ENCODE results near the gene PLB1.

Gene PLB1

DNA sequence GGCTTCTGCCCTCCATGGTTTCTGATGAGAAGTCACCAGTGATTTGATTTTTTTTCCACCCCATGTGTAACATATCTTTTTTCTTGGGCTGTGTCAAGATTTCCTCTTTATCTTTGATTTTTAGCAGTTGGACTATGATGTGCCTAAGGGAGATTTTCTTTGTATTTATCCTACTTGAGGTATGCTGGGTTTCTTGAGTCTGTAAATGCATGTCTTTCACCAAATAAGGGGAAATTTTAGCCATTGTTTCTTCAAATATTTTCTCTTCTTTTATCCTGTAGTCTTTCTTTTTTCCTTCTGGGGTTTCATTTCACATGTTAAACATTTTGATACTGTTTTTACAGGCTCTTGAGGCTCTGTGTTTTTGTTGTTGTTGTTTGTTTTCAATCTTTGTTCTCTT lies 33.7 kb upstream of the PLB1 start:
- Histone ChIP-seq H3K27ac (replicated peaks) (peak overlapping the region; percentile 81), H3K27me3 (ENCODE audit: insufficient read depth, poor library complexity, severe bottlenecking) (no peaks in the 10 kb centered on the region), H3K4me3 (replicated peaks; ENCODE audit: insufficient read depth, low read length) (no peak overlapping the region)
- DNase-seq (ENCODE audit: low read depth in 1 of 2, low spot score in 1 of 2): no peak
- TF ChIP-seq SPI1 (IDR thresholded peaks at IDR 0.05; ENCODE audit: borderline replicate concordance, low read depth): no peak

DNA sequence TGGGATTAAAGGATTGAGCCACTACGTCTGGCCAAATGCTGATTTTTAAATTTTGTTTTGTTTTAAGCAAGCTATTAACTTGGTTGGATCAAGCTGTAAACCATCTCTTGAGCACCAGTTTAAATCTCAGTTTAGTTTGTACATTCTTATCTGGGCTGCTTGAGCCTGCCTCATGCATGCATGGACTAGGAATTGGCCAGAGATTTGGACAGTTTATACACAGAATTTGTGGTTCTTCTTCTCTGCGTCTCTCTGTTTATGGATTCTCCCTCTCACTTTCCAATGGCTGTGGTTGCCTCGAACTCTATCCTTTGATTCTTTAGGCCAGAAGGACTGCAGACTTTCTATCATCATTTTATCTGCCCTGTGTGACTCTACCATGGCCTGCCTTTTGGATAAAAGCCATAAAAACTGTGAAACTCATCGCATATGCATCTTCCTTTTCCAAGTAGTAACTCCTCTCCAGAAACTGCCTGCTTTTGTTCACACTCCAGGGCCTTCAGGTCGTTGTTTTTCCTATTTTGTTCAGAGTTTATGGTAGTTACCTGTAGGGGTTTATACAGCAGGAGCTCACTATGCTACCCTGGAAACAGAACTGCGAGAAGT lies 32.5 kb upstream of the PLB1 start:
- Histone ChIP-seq H3K27me3 (ENCODE audit: insufficient read depth, poor library complexity, severe bottlenecking) (no peaks in the 10 kb centered on the region), H3K4me3 (replicated peaks; ENCODE audit: insufficient read depth, low read length) (no peak overlapping the region), H3K27ac (replicated peaks) (peak overlapping the region; percentile 81)
- DNase-seq (ENCODE audit: low read depth in 1 of 2, low spot score in 1 of 2): no peak
- TF ChIP-seq GABPA (IDR thresholded peaks at IDR 0.05; ENCODE audit: low read depth) (no peak), SPI1 (IDR thresholded peaks at IDR 0.05; ENCODE audit: borderline replicate concordance, low read depth) (no peak), POLR2AphosphoS5 (IDR thresholded peaks at IDR 0.05; ENCODE audit: low read depth) (no peak)
- TF ChIP-seq, protein P1, sequence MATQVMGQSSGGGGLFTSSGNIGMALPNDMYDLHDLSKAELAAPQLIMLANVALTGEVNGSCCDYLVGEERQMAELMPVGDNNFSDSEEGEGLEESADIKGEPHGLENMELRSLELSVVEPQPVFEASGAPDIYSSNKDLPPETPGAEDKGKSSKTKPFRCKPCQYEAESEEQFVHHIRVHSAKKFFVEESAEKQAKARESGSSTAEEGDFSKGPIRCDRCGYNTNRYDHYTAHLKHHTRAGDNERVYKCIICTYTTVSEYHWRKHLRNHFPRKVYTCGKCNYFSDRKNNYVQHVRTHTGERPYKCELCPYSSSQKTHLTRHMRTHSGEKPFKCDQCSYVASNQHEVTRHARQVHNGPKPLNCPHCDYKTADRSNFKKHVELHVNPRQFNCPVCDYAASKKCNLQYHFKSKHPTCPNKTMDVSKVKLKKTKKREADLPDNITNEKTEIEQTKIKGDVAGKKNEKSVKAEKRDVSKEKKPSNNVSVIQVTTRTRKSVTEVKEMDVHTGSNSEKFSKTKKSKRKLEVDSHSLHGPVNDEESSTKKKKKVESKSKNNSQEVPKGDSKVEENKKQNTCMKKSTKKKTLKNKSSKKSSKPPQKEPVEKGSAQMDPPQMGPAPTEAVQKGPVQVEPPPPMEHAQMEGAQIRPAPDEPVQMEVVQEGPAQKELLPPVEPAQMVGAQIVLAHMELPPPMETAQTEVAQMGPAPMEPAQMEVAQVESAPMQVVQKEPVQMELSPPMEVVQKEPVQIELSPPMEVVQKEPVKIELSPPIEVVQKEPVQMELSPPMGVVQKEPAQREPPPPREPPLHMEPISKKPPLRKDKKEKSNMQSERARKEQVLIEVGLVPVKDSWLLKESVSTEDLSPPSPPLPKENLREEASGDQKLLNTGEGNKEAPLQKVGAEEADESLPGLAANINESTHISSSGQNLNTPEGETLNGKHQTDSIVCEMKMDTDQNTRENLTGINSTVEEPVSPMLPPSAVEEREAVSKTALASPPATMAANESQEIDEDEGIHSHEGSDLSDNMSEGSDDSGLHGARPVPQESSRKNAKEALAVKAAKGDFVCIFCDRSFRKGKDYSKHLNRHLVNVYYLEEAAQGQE (IDR thresholded peaks at IDR 0.05; ENCODE audit: insufficient replicate concordance, low read depth): no peak
- TF ChIP-seq, protein P2, sequence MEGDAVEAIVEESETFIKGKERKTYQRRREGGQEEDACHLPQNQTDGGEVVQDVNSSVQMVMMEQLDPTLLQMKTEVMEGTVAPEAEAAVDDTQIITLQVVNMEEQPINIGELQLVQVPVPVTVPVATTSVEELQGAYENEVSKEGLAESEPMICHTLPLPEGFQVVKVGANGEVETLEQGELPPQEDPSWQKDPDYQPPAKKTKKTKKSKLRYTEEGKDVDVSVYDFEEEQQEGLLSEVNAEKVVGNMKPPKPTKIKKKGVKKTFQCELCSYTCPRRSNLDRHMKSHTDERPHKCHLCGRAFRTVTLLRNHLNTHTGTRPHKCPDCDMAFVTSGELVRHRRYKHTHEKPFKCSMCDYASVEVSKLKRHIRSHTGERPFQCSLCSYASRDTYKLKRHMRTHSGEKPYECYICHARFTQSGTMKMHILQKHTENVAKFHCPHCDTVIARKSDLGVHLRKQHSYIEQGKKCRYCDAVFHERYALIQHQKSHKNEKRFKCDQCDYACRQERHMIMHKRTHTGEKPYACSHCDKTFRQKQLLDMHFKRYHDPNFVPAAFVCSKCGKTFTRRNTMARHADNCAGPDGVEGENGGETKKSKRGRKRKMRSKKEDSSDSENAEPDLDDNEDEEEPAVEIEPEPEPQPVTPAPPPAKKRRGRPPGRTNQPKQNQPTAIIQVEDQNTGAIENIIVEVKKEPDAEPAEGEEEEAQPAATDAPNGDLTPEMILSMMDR (IDR thresholded peaks at IDR 0.05; ENCODE audit: insufficient read depth, low read length): no peak

DNA sequence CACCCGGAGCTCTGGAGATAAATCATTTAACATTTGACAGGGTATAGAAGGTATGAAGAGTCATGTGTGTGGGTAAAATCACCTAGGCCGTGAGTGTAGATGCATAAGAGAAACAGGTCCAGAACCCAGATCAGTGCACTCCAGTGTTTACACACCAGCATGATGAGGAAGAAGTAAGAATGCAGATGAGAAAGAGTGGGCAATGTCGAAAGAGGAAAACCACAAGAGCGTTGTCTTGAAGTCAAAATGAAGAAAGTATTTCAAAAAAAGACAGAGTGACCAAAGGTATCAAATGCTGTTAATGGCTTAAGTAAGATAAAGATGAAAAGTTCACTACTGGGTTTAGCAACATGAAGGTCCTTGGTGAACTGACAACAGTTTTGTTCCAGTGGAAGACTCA lies 32.0 kb upstream of the PLB1 start:
- DNase-seq (ENCODE audit: low read depth in 1 of 2, low spot score in 1 of 2): peak in 1 of 2 experiments; percentile 92
- TF ChIP-seq, protein P1 (IDR thresholded peaks at IDR 0.05; ENCODE audit: insufficient replicate concordance, low read depth): no peak
- peak; percentile 26; the same call in 1 of the 2 replicates for TF ChIP-seq POLR2AphosphoS5 (IDR thresholded peaks at IDR 0.05; ENCODE audit: low read depth)
- TF ChIP-seq GABPA (IDR thresholded peaks at IDR 0.05; ENCODE audit: low read depth): no peak
- TF ChIP-seq, protein P2 (IDR thresholded peaks at IDR 0.05; ENCODE audit: insufficient read depth, low read length): no peak
- TF ChIP-seq SPI1 (IDR thresholded peaks at IDR 0.05; ENCODE audit: borderline replicate concordance, low read depth): peak; percentile 2; the same call in 1 of the 2 replicates
- H3K27ac ChIP-seq (replicated peaks): peak overlapping the region; percentile 81

DNA sequence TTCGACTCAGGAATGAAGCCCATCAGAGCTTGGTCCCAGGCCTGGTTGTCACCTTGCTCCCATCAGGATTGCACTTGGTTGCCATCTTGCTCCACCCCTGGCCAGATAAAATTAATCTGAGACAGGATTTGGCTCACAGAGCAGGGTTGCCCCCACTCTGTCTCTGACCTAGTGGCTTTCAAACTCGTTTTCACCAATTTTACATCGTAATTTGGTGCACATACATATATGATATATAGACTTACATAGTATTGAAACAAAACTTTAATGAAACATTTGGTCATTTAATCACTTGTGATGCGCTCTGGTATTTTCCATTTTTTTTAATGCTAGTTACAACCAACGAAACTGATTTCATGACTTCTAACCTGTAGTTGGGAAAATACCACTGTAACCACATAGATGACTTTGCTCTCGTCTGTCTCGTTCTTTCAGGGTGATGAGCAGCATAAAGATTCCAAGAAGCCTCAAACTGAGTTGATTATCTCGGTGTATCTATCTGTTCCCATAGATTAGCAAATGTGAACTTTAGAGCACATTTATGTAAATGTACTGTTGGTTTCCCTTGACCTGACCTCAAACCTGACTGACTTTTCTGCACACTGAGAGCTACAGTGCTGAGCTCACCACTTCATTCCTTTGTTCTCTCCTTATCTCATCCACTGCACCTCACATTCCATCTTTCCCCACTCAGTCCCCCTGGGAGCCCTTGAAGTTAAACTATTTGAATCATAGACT lies 30.5 kb upstream of the PLB1 start:
- no peak for DNase-seq (ENCODE audit: low read depth in 1 of 2, low spot score in 1 of 2)
- Histone ChIP-seq H3K27me3 (ENCODE audit: insufficient read depth, poor library complexity, severe bottlenecking) (no peaks in the 10 kb centered on the region), H3K27ac (replicated peaks) (peak overlapping the region; percentile 81), H3K4me3 (replicated peaks; ENCODE audit: insufficient read depth, low read length) (no peak overlapping the region)
- TF ChIP-seq POLR2AphosphoS5 (IDR thresholded peaks at IDR 0.05; ENCODE audit: low read depth): no peak
- TF ChIP-seq, protein P1 (IDR thresholded peaks at IDR 0.05; ENCODE audit: insufficient replicate concordance, low read depth): no peak
- TF ChIP-seq GABPA (IDR thresholded peaks at IDR 0.05; ENCODE audit: low read depth): no peak
- TF ChIP-seq SPI1 (IDR thresholded peaks at IDR 0.05; ENCODE audit: borderline replicate concordance, low read depth): no peak
- TF ChIP-seq, protein P2 (IDR thresholded peaks at IDR 0.05; ENCODE audit: insufficient read depth, low read length): no peak

More for the DNA sequence above, 32.0 kb upstream of the PLB1 start:
- Histone ChIP-seq H3K4me3 (replicated peaks; ENCODE audit: insufficient read depth, low read length) (no peak overlapping the region), H3K27me3 (ENCODE audit: insufficient read depth, poor library complexity, severe bottlenecking) (no peaks in the 10 kb centered on the region)
